Aorta (tissue), 5 donors: ENCODE results near the gene LRRC32. TPM values are rescaled to one million over a fixed set of nuclear protein-coding genes. Genes with fewer than 3 reads are reported as not detected.
A peak's percentile ranks its signal among the peaks of the same experiment; 100 is the strongest.
"Not testable (repeated sequence)": the region's sequence is repeated elsewhere in the genome, so short reads cannot be mapped to it uniquely, and the experiment has no call there.

Source experiments
- ATAC-seq: fragments of 200-7000 bp; cut with Tn5 transposase; one replicate; pipeline ENCODE4 v1.9.1; 2022; ENCODE audit warnings: moderate library complexity; ENCODE audit not compliant: low FRiP score
- DNase-seq, 2 donors: peaks; one replicate each; pipeline ENCODE4 v3.0.0-alpha.2; 2020
- H3K27ac ChIP-seq, 2 donors: one replicate each; pipeline ENCODE4 v1.5.1; 2013; ENCODE audit warnings: low read length in 2 of 2, mild to moderate bottlenecking in 2 of 2, moderate library complexity in 2 of 2, control low read depth in 1 of 2, inconsistent platforms in 1 of 2, low read depth in 1 of 2
- H3K27me3 ChIP-seq, 2 donors: one replicate each; pipeline ENCODE4 v1.6.1; 2013; ENCODE audit warnings: control low read depth in 1 of 2, low read length in 1 of 2, mild to moderate bottlenecking in 1 of 2, moderate library complexity in 1 of 2; ENCODE audit not compliant: insufficient read depth in 2 of 2, control insufficient read depth in 1 of 2
- H3K36me3 ChIP-seq, 2 donors: one replicate each; pipeline ENCODE4 v1.6.1; 2013; ENCODE audit warnings: control low read depth in 1 of 2, low read length in 1 of 2, mild to moderate bottlenecking in 1 of 2; ENCODE audit not compliant: insufficient read depth in 2 of 2, control insufficient read depth in 1 of 2
- H3K4me1 ChIP-seq, 2 donors: one replicate each; pipeline ENCODE4 v1.6.1; 2013; ENCODE audit warnings: low read length in 2 of 2, control low read depth in 1 of 2, mild to moderate bottlenecking in 1 of 2, moderate library complexity in 1 of 2; ENCODE audit not compliant: insufficient read depth in 2 of 2, control insufficient read depth in 1 of 2
- H3K4me3 ChIP-seq, 2 donors: one replicate each; pipeline ENCODE4 v1.5.1; 2013; ENCODE audit warnings: low read length in 2 of 2, control low read depth in 1 of 2, mild to moderate bottlenecking in 1 of 2
- H3K9me3 ChIP-seq: one replicate; pipeline ENCODE4 v1.6.1; 2013; ENCODE audit warnings: mild to moderate bottlenecking, low read length; ENCODE audit not compliant: control insufficient read depth
- WGBS, 2 donors: extraction: QIAGEN DNeasy Blood & Tissue Kit; methylation state at CpG; one replicate each; pipeline ENCODE4 v1.1.7; 2013; 5-methylcytosine and 5-hydroxymethylcytosine counted together
- intact Hi-C, 2 donors: fragments of 100-400 bp; cut with DNase I; formaldehyde crosslinking; loops; one replicate each; pipeline versions ENCODE4 v1.14.2 to v1.15.0; 2022
- polyA plus RNA-seq, 2 donors: library from polyadenylated mRNA; stranded (reverse); fragments of 200-250 nt; gene quantifications; one replicate each; pipeline ENCODE4 v1.2.3, GENCODE V29; 2013
- total RNA-seq, 2 donors: library from RNA; stranded (reverse); fragmentation: NEBNext Ultra II Directional; extraction: Animal tissue kit (Norgen Biotek cat#: 25700); gene quantifications; one replicate each; pipeline ENCODE4 v1.2.1, GENCODE V29; 2021
- donor health status: healthy with polysubstance abuse.
- donor health status: Bipolar disorder and iron deficiency.
- donor health status: DM: no; HTN: no; CAD: no.
- donor health status: DM: no; HTN: no; CAD: no.
- donor health status: DM: yes; HTN: yes; CAD: no.

LRRC32 gene
- total and polyA plus RNA-seq, 4 donors: 38.8 to 174 (median 125) TPM

DNA sequence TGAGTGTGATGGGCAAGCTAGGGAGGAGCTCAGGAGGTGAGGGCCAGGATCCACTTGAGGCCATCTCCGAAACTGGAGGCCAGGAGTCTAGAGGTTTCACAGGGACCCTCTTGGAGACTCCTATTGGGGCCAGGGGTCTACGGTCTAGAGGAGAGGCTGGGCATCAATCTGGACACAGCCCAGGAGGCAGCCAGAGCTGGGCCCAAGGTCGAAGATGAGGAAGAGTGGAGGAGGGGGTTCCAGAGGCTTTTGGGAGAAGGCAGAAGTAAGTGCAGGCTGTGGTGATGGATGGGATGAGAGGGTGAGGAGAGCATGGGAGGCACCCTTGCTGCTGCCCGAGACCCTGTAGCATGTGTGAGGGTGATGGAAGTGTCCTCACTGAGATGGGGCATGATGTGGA, 56.6 kb downstream of the LRRC32 start:
- no peaks in the 10 kb centered on the region for H3K36me3 ChIP-seq
- DNase-seq (peak; percentile 34 to 38), ATAC-seq (no peak)
- intact Hi-C loops: loop anchor here in 1 of 2 donors (2.0 to 5.0 kb wide), 2 partner anchors 37 to 39 kb away; no protein-coding TSS in a partner anchor
- peak overlapping the region; percentile 79 to 91 for H3K27ac ChIP-seq
- no peaks in the 10 kb centered on the region for H3K9me3 ChIP-seq
- WGBS, 2 donors: 62 to 69% methylated on average over 4 of the region's 4 CpGs
- no peaks in the 10 kb centered on the region for H3K27me3 ChIP-seq
- H3K4me1 ChIP-seq: peaks cover 0 to 5% of the 10 kb centered on the region in 2 donors
- no peak overlapping the region for H3K4me3 ChIP-seq

DNA sequence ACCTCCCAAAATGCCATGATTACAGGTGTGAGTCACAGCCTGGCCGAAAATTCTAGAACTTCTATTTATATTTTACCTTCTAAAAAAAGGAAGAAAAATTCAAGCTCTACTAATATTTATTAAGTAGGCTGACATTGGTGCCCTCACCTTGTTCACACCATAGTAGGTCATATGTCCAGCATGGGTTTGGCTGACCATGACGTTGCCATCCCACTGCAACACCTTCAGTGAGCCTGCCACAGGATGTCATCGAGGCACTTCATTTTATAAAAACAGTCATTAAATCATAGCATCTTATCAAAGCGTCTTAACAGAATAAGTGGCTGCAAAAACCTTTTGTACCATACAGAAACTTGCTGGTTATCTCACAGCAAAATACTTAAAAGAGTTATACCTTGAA, 58.3 kb downstream of the LRRC32 start:
- Histone ChIP-seq H3K9me3 (no peaks in the 10 kb centered on the region), H3K4me1 (peaks cover 0 to 5% of the 10 kb centered on the region in 2 donors), H3K27ac (peak overlapping the region in 1 of 2 donors; percentile 22), H3K36me3 (no peaks in the 10 kb centered on the region), H3K4me3 (no peak overlapping the region), H3K27me3 (no peaks in the 10 kb centered on the region)
- DNase-seq (no peak), ATAC-seq (no peak)
- 62 to 71% methylated on average over 4 of the region's 4 CpGs for WGBS, 2 donors
- intact Hi-C loops: loop anchor here in 1 of 2 donors (5.0 kb wide), 1 partner anchor 35 kb away; no protein-coding TSS in a partner anchor

DNA sequence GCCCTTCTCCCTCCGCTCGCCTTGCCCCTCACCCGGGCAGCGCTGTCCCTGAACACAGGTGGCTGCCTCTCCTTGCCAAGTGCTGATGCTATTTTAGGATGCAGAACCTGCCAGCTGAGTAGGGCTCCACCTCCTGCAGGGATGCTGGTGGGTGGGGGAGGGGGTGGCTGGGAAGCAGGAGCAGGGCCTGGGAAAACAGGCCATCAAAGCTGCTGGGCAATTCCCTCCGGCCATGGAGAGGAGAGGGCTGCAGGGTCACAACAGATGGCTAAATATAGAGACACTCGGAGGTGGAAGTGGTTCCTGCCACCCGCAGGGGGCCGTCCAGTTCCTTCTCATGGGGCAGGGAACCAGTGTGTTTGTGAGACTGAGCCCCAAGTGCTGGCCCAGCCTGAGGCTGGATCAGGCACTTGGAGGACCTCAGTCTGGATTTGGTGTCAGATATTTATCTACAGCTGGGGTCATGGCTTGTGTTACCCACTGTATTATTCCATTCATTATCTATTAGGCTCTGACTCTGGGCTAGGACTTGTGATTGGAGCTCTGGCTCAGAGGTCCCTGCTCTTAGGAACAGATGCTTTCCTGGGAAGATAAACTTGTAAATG, 59.6 kb downstream of the LRRC32 start:
- ATAC-seq (no peak), DNase-seq (peak; percentile 64 to 70)
- Histone ChIP-seq H3K27me3 (no peaks in the 10 kb centered on the region), H3K9me3 (no peaks in the 10 kb centered on the region), H3K36me3 (no peaks in the 10 kb centered on the region), H3K4me1 (peaks cover 0 to 5% of the 10 kb centered on the region in 2 donors), H3K4me3 (no peak overlapping the region), H3K27ac (peak overlapping the region in 1 of 2 donors; percentile 70)
- intact Hi-C loops: loop anchor here in 1 of 2 donors (5.0 kb wide), 1 partner anchor 34 kb away; no protein-coding TSS in a partner anchor
- 3 to 8% methylated on average over 8 of the region's 8 CpGs for WGBS, 2 donors

DNA sequence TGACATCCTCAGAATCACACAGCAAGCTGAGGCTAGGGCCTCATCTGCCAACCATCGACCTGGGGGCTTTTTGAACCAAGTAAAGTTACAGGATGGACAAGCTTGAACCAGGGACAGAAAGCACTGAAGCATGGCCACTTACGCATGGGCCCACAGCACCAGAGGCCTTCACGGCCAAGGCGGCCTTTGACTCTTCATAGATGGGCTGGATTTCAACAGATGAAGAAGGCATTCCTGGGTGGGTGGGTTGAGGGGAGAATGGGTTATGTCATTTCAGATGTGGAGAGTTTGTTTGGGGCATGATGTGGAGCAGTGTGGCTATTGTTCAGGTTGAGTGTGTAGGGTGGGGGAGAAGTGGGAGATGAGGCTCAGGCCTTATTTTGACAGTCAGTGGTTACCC, 60.2 kb downstream of the LRRC32 start:
- no peak for DNase-seq
- intact Hi-C loops: loop anchor here in 1 of 2 donors (5.0 kb wide), 1 partner anchor 33 kb away; no protein-coding TSS in a partner anchor

DNA sequence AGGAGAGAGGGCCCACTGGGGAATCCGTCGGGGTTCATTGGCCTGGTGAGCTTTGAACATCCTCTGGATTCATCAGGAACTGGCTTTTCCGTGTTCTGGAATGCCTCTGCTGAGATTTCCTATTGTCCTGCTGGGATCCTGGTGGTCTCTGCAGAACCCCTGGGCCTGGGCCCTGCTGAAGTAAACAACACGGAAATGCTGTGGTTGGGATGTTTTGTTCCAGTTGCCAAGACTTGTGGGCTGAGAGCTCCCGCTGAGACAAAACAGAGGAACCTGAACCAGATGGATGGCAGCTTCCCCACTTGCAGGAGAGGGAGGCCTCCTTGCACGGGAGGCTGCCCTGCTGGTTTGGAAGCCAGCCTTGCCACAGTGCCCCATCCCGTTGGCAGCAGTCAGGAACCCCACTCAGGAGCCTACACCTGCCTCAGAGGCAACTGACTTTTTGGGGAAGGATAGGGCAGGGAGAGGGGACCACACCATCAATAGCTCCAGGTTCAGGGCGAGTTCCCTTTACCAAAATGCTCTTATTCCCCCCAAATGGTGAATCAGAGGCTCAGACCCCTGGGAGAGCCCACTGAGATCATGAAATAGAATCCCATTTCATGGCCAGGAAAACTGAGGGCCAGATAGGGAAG, 60.7 kb downstream of the LRRC32 start:
- Histone ChIP-seq H3K36me3 (no peaks in the 10 kb centered on the region), H3K4me1 (peaks cover 0 to 5% of the 10 kb centered on the region in 2 donors), H3K4me3 (no peak overlapping the region), H3K27ac (no peak overlapping the region), H3K9me3 (no peaks in the 10 kb centered on the region), H3K27me3 (no peaks in the 10 kb centered on the region)
- 75 to 78% methylated on average over 8 of the region's 8 CpGs for WGBS, 2 donors
- ATAC-seq (no peak), DNase-seq (no peak)
- intact Hi-C loops: loop anchor here in 1 of 2 donors (5.0 kb wide), 1 partner anchor 33 kb away; no protein-coding TSS in a partner anchor

More for the DNA sequence above, 60.2 kb downstream of the LRRC32 start:
- no peaks in the 10 kb centered on the region for H3K36me3 ChIP-seq
- ATAC-seq: no peak
- peaks cover 0 to 5% of the 10 kb centered on the region in 2 donors for H3K4me1 ChIP-seq
- H3K4me3 ChIP-seq: no peak overlapping the region
- WGBS, 2 donors: 84 to 87% methylated on average over 4 of the region's 4 CpGs
- H3K9me3 ChIP-seq: no peaks in the 10 kb centered on the region
- peak overlapping the region in 1 of 2 donors; percentile 5 for H3K27ac ChIP-seq
- no peaks in the 10 kb centered on the region for H3K27me3 ChIP-seq

DNA sequence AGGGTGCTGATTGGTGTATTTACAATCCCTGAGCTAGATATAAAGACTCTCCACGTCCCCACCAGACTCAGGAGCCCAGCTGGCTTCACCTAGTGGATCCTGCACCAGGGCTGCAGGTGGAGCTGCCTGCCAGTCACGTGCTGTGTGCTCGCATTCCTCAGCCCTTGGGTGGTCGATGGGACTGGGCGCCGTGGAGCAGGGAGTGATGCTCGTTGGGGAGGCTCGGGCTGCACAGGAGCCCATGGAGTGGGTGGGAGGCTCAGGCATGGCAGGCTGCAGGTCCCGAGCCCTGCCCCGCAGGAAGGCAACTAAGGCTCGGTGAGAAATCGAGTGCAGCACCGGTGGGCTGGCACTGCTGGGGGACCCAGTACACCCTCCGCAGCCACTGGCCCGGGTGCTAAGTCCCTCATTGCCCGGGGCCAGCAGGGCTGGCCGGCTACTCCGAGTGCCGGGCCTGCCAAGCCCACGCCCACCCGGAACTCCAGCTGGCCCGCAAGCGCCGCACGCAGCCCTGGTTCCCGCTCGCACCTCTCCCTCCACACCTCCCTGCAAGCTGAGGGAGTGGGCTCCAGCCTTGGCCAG, 61.6 kb downstream of the LRRC32 start:
- H3K4me3 ChIP-seq, H3K27me3 ChIP-seq, H3K27ac ChIP-seq, intact Hi-C loops, H3K4me1 ChIP-seq, H3K36me3 ChIP-seq, DNase-seq, ATAC-seq, H3K9me3 ChIP-seq: not testable (repeated sequence)
- WGBS, 2 donors: 94 to 97% methylated on average over 9 to 27 of the region's 27 CpGs

DNA sequence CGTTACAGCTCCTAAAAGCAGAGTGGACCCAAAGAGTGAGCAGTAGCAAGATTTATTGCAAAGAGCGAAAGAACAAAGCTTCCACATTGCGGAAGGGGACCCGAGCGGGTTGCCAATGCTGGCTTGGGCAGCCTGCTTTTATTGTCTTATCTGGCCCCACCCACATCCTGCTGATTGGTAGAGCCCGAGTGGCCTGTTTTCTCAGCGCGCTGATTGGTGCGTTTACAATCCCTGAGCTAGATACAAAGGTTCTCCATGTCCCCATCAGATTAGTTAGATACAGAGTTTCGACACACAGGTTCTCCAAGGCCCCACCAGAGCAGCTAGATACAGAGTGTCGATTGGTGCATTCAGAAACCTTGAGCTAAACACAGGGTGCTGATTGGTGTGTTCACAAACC, 62.3 kb downstream of the LRRC32 start:
- H3K4me1 ChIP-seq, DNase-seq, H3K36me3 ChIP-seq, H3K9me3 ChIP-seq, ATAC-seq, H3K27me3 ChIP-seq, H3K4me3 ChIP-seq, intact Hi-C loops, H3K27ac ChIP-seq: not testable (repeated sequence)
- 96 to 97% methylated on average over 11 of the region's 11 CpGs for WGBS, 2 donors
